PC-3 (cell line): ENCODE measurements around the gene CYB561D1. TPM values are rescaled to one million over a fixed set of nuclear protein-coding genes. Genes with fewer than 3 reads are reported as not detected.

Experiments used
- ATAC-seq: fragments of 200-7000 bp; cut with Tn5 transposase; 2 replicates; pipeline ENCODE4 v1.9.1; 2020; ENCODE audit warnings: mild to moderate bottlenecking, moderate library complexity
- BruUV-seq: library from RNA; stranded (reverse); fragments of 400-500 nt; replicated peaks from 2 replicates; lab custom pipeline; 2021; lab: Mats Ljungman, UMichigan
- CTCF ChIA-PET: fragments of 300-600 bp; sonication (Branson Sonifier 250); formaldehyde crosslinking; loops from one replicate; lab custom pipeline; 2022; ENCODE audit warnings: antibody characterized with exemption; lab: Charles Lee
- POLR2A ChIA-PET: fragments of 300-600 bp; sonication (Branson Sonifier 250); formaldehyde crosslinking; loops from one replicate; lab custom pipeline; 2022; ENCODE audit warnings: antibody characterized with exemption; ENCODE audit not compliant: unreplicated experiment; lab: Charles Lee
- DNase-seq: peaks from one replicate; pipeline ENCODE4 v3.0.0-alpha.2; 2015
- H2AFZ ChIP-seq: fragments of 300-600 bp; sonication (generic); 2 replicates; pipeline ENCODE4 v1.6.0; 2016; ENCODE audit warnings: antibody characterized with exemption, low read length
- H3F3A ChIP-seq: fragments of 300-600 bp; sonication (generic); one replicate; pipeline ENCODE4 v1.6.0; 2017; ENCODE audit warnings: antibody characterized with exemption, low read length, control low read depth, mild to moderate bottlenecking; ENCODE audit not compliant: unreplicated experiment
- H3K27ac ChIP-seq: fragments of 300-600 bp; sonication (generic); 2 replicates; pipeline ENCODE4 v1.5.1; 2016; ENCODE audit warnings: mild to moderate bottlenecking, low read length
- H3K27me3 ChIP-seq: fragments of 300-600 bp; sonication (generic); 2 replicates; pipeline ENCODE4 v1.6.1; 2016; ENCODE audit warnings: low read length, mixed read lengths
- H3K36me3 ChIP-seq: fragments of 300-600 bp; sonication (generic); 2 replicates; pipeline ENCODE4 v1.6.1; 2016; ENCODE audit warnings: low read depth, mixed run types, low read length, mixed read lengths
- H3K4me1 ChIP-seq: fragments of 300-600 bp; sonication (generic); 2 replicates; pipeline ENCODE4 v1.5.1; 2016; ENCODE audit warnings: low read length; ENCODE audit not compliant: insufficient read depth
- H3K4me2 ChIP-seq: fragments of 300-600 bp; sonication (generic); 2 replicates; pipeline ENCODE4 v1.6.0; 2016; ENCODE audit warnings: low read length
- H3K4me3 ChIP-seq: fragments of 300-600 bp; sonication (generic); 2 replicates; pipeline ENCODE4 v1.5.1; 2016; ENCODE audit warnings: mild to moderate bottlenecking, low read length, mixed read lengths
- H3K79me2 ChIP-seq: fragments of 300-600 bp; sonication (generic); 2 replicates; pipeline ENCODE4 v1.6.1; 2017; ENCODE audit warnings: low read length, mixed read lengths
- H3K9ac ChIP-seq: fragments of 300-600 bp; sonication (generic); 2 replicates; pipeline ENCODE4 v1.6.0; 2016; ENCODE audit warnings: mild to moderate bottlenecking, low read length
- H3K9me2 ChIP-seq: fragments of 300-600 bp; sonication (generic); replicated peaks from 2 replicates; pipeline ENCODE4 v1.6.1; 2016; ENCODE audit warnings: mixed run types, low read length, mixed read lengths
- H3K9me3 ChIP-seq: fragments of 300-600 bp; sonication (generic); 2 replicates; pipeline ENCODE4 v1.6.1; 2016; ENCODE audit warnings: low read length, mixed read lengths
- H4K20me1 ChIP-seq: fragments of 300-600 bp; sonication (generic); 2 replicates; pipeline ENCODE4 v1.6.1; 2016; ENCODE audit warnings: low read length, mixed read lengths
- EZH2 ChIP-seq: fragments of 300-600 bp; sonication (generic); IDR thresholded peaks from one replicate; pipeline ENCODE4 v1.6.1; 2017; ENCODE audit warnings: antibody characterized with exemption, mild to moderate bottlenecking, low read length; ENCODE audit not compliant: unreplicated experiment
- EZH2phosphoT487 ChIP-seq: fragments of 300-600 bp; sonication (generic); IDR thresholded peaks from 2 replicates; pipeline ENCODE4 v1.6.1; 2018; ENCODE audit warnings: mild to moderate bottlenecking, antibody characterized with exemption, low read length, borderline replicate concordance
- intact Hi-C: fragments of 100-400 bp; cut with micrococcal nuclease; formaldehyde crosslinking; loops from 2 replicates; pipeline ENCODE4 v1.9.0; 2023
- total RNA-seq: library from RNA; depleted of rRNA; stranded (reverse); fragments of >200 nt; gene quantifications from 2 replicates; pipeline ENCODE4 v1.2.3, GENCODE V29; 2014
- TF ChIP-seq, protein P1 (sequence below): fragments of 300-600 bp; sonication (generic); conservative IDR thresholded peaks from 2 replicates; pipeline ENCODE4 v1.5.1; 2017; ENCODE audit warnings: antibody characterized with exemption, low read depth, mild to moderate bottlenecking, low read length

The CYB561D1 gene
- total RNA-seq, 1 experiment from 2014 or later: 2.7 TPM

DNA sequence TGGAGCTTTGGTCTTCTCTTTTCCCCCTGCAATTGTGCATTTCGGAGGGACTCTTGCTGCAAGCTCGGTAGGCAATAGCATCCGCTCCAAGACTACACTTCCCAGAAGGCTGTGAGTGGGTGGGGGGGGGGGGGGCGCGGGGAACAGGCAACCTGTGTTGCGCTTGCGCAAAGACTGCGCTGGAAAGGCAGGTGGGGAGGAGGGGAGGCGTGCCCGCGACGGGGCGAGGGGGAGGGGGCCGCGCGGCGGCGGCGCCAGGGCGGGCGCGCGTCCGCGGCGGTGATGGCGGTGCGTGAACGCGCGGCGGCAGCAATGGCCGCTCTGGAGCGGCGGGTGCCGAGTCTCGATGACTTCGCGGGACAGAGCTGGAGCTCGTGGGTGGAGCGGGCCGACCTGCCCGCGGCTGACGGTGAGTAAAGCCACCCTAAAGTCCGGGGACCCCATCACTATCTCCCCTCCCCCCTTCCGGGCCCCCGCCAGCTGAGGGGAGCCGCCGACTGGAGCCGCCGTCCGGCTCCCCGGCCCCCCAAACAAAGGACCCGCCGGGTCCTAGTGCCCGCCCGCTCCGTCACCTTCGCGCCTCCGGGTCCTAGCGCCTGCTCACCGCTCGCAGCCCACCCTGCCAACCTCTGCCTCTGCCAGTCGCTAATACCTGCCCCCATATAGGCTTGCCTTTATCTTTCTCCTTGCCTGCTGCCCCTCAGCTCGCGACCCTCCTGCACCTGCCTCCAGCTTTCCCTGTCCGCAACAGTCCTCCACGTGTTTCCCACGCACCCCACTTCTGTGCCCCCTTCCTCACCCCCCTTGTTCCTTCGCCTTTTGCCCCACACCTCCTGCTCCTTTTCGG lies 10.0 kb upstream of the CYB561D1 start, which contains the start of gene ATXN7L2:
Gene ATXN7L2 (plus strand): TSS at position 234 of the 847 bp plus-strand sequence. CDS start 49 bp downstream, at position 283.
- CTCF ChIA-PET: interaction anchor here (0.5 to 0.9 kb wide), 3 partner anchors 46 to 258 kb away, joined by 3 to 7 read pairs (median 6); partner anchors contain the start of gene GSTM4
- Histone ChIP-seq H3K79me2 (peaks cover 12% of the 10 kb centered on the region; the same call in 1 of the 2 replicates), H3K4me3 (peak within 1 kb of the TSS; percentile 91), H3K27ac (peak within 1 kb of the TSS; percentile 51), H4K20me1 (no peaks in the 10 kb centered on the region), H3K9me3 (no peaks in the 10 kb centered on the region), H2AFZ (peak within 1 kb of the TSS; percentile 98), H3K9me2 (no peaks in the 10 kb centered on the region), H3F3A (no peaks in the 10 kb centered on the region), H3K4me2 (peak within 1 kb of the TSS; percentile 98), H3K4me1 (peaks cover 17% of the 10 kb centered on the region), H3K27me3 (peaks cover 12% of the 10 kb centered on the region), H3K9ac (peak within 1 kb of the TSS; percentile 94), H3K36me3 (no peaks in the 10 kb centered on the region)
- DNase-seq (peak; percentile 86), ATAC-seq (peak; percentile 80)
- POLR2A ChIA-PET: interaction anchor here (0.5 to 0.7 kb wide), 4 partner anchors 25 to 521 kb away, joined by 3 to 12 read pairs (median 4); partner anchors contain the start of gene AMIGO1
- no TSS peak for BruUV-seq
- TF ChIP-seq, protein P1, sequence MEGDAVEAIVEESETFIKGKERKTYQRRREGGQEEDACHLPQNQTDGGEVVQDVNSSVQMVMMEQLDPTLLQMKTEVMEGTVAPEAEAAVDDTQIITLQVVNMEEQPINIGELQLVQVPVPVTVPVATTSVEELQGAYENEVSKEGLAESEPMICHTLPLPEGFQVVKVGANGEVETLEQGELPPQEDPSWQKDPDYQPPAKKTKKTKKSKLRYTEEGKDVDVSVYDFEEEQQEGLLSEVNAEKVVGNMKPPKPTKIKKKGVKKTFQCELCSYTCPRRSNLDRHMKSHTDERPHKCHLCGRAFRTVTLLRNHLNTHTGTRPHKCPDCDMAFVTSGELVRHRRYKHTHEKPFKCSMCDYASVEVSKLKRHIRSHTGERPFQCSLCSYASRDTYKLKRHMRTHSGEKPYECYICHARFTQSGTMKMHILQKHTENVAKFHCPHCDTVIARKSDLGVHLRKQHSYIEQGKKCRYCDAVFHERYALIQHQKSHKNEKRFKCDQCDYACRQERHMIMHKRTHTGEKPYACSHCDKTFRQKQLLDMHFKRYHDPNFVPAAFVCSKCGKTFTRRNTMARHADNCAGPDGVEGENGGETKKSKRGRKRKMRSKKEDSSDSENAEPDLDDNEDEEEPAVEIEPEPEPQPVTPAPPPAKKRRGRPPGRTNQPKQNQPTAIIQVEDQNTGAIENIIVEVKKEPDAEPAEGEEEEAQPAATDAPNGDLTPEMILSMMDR: no peak
- TF ChIP-seq EZH2 (no peak), EZH2phosphoT487 (no peak)
- intact Hi-C loops: loop anchor here (5.0 kb wide), 1 partner anchor 57 kb away; the partner anchor contains the start of gene PSMA5

DNA sequence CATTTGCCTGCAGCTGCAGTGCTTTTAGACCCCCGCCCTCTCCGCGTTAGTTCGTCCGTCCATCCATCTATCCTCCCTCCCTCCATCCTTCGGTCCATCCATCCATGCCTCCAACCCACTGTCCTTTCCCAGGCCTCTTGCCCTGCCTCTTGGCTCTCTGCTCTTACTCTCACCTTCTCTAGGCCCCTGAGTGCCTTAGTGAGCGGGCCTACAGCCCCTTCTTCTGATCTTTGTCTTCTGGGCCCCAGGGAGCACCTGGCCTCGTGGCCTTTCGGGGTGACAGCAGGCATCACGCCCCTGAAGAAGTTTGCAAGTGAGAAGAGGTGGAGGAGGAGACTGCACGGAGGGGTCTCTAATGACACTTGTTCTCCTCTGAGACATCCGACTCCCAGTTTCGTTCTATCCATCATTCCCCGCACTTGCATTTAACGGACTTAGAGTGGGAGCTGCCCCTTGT lies 9.3 kb upstream of the CYB561D1 start:
- intact Hi-C loops: loop anchor here (5.0 kb wide), 1 partner anchor 57 kb away; the partner anchor contains the start of gene PSMA5
- ATAC-seq: peak; percentile 16

More for the DNA sequence above, 9.3 kb upstream of the CYB561D1 start:
- Histone ChIP-seq H3K9me2 (no peaks in the 10 kb centered on the region), H3K79me2 (peaks cover 12% of the 10 kb centered on the region; the same call in 1 of the 2 replicates), H3K4me1 (peaks cover 17% of the 10 kb centered on the region), H3K9ac (peak overlapping the region; percentile 94), H3K4me3 (peak overlapping the region; percentile 91), H4K20me1 (no peaks in the 10 kb centered on the region), H2AFZ (peak overlapping the region; percentile 87), H3K27ac (no peak overlapping the region), H3F3A (no peaks in the 10 kb centered on the region), H3K36me3 (no peaks in the 10 kb centered on the region), H3K9me3 (no peaks in the 10 kb centered on the region), H3K4me2 (peak overlapping the region; percentile 98), H3K27me3 (peaks cover 12% of the 10 kb centered on the region)
- POLR2A ChIA-PET: interaction anchor here (0.6 kb wide), 1 partner anchor 521 kb away, joined by 5 read pairs; no protein-coding TSS in a partner anchor
- TSS peak; percentile 71 for BruUV-seq
- CTCF ChIA-PET: no interaction called here
- TF ChIP-seq EZH2 (no peak), EZH2phosphoT487 (no peak)
- TF ChIP-seq, protein P1: no peak
- no peak for DNase-seq
